ENCODE measurements around the gene CORO1C.

CORO1C gene

GRCh38 chr12:108677381-108677780 lies 53.9 kb downstream of the CORO1C start:
- peaks cover 26% of the 10 kb centered on the region for H3K79me2 ChIP-seq (ENCODE audit: insufficient read depth, low read length)
- no peak for ATAC-seq (ENCODE audit: insufficient read depth, low read depth)
- H3K4me3 ChIP-seq (ENCODE audit: low read depth in 1 of 2, low read length in 2 of 2) = no peak overlapping the region
- no peak overlapping the region for H3K9ac ChIP-seq (ENCODE audit: low read depth, low read length)
- H3K27ac ChIP-seq (ENCODE audit: low read length) = no peak overlapping the region
- peaks cover 38% of the 10 kb centered on the region for H3K36me3 ChIP-seq (ENCODE audit: insufficient read depth, low read length)
- no peaks in the 10 kb centered on the region for H3K27me3 ChIP-seq (ENCODE audit: insufficient read depth, low read length, poor library complexity)
- TF ChIP-seq EZH2 (IDR thresholded peaks at IDR 0.05; ENCODE audit: borderline replicate concordance, low read depth, low read length, severe bottlenecking) (no peak), CTCF (IDR thresholded peaks at IDR 0.05; ENCODE audit: borderline replicate concordance, extremely low read depth, low read length, poor library complexity, severe bottlenecking) (no peak)
- no peak overlapping the region for H3K4me2 ChIP-seq (ENCODE audit: insufficient read depth, low read length)
- DNase-seq = no peak
- no peaks in the 10 kb centered on the region for H3K9me3 ChIP-seq (ENCODE audit: insufficient read depth, low read length, severe bottlenecking)
- H3K4me1 ChIP-seq (ENCODE audit: insufficient read depth, low read length) = no peaks in the 10 kb centered on the region
- H2AFZ ChIP-seq (ENCODE audit: low read depth, low read length) = no peak overlapping the region
- H4K20me1 ChIP-seq (ENCODE audit: insufficient read depth, low read length) = 0 out of 2 replicates have a peak, but pooled peaks cover 3% of the 10 kb centered on the region

GRCh38 chr12:108676707-108677106 lies 54.6 kb downstream of the CORO1C start:
- Histone ChIP-seq H2AFZ (ENCODE audit: low read depth, low read length) (no peak overlapping the region), H3K9me3 (ENCODE audit: insufficient read depth, low read length, severe bottlenecking) (no peaks in the 10 kb centered on the region), H3K4me2 (ENCODE audit: insufficient read depth, low read length) (no peak overlapping the region), H3K4me1 (ENCODE audit: insufficient read depth, low read length) (no peaks in the 10 kb centered on the region), H4K20me1 (ENCODE audit: insufficient read depth, low read length) (0 out of 2 replicates have a peak, but pooled peaks cover 3% of the 10 kb centered on the region), H3K36me3 (ENCODE audit: insufficient read depth, low read length) (peaks cover 38% of the 10 kb centered on the region), H3K79me2 (ENCODE audit: insufficient read depth, low read length) (peaks cover 21% of the 10 kb centered on the region), H3K27me3 (ENCODE audit: insufficient read depth, low read length, poor library complexity) (no peaks in the 10 kb centered on the region), H3K4me3 (ENCODE audit: low read depth in 1 of 2, low read length in 2 of 2) (no peak overlapping the region), H3K27ac (ENCODE audit: low read length) (no peak overlapping the region), H3K9ac (ENCODE audit: low read depth, low read length) (no peak overlapping the region)
- no peak for ATAC-seq (ENCODE audit: insufficient read depth, low read depth)
- no peak for DNase-seq
- no peak for TF ChIP-seq EZH2 (IDR thresholded peaks at IDR 0.05; ENCODE audit: borderline replicate concordance, low read depth, low read length, severe bottlenecking)
- TF ChIP-seq CTCF (IDR thresholded peaks at IDR 0.05; ENCODE audit: borderline replicate concordance, extremely low read depth, low read length, poor library complexity, severe bottlenecking) = no peak

- DNase-seq (no peak), ATAC-seq (ENCODE audit: insufficient read depth, low read depth) (no peak)
- Histone ChIP-seq H2AFZ (ENCODE audit: low read depth, low read length) (no peak overlapping the region), H3K4me2 (ENCODE audit: insufficient read depth, low read length) (no peak overlapping the region), H3K27ac (ENCODE audit: low read length) (no peak overlapping the region), H3K4me1 (ENCODE audit: insufficient read depth, low read length) (no peaks in the 10 kb centered on the region), H4K20me1 (ENCODE audit: insufficient read depth, low read length) (0 out of 2 replicates have a peak, but pooled peaks cover 3% of the 10 kb centered on the region), H3K4me3 (ENCODE audit: low read depth in 1 of 2, low read length in 2 of 2) (no peak overlapping the region), H3K79me2 (ENCODE audit: insufficient read depth, low read length) (peaks cover 13% of the 10 kb centered on the region), H3K9ac (ENCODE audit: low read depth, low read length) (no peak overlapping the region), H3K36me3 (ENCODE audit: insufficient read depth, low read length) (peaks cover 38% of the 10 kb centered on the region), H3K27me3 (ENCODE audit: insufficient read depth, low read length, poor library complexity) (no peaks in the 10 kb centered on the region), H3K9me3 (ENCODE audit: insufficient read depth, low read length, severe bottlenecking) (no peaks in the 10 kb centered on the region)
- no peak for TF ChIP-seq CTCF (IDR thresholded peaks at IDR 0.05; ENCODE audit: borderline replicate concordance, extremely low read depth, low read length, poor library complexity, severe bottlenecking)
- no peak for TF ChIP-seq EZH2 (IDR thresholded peaks at IDR 0.05; ENCODE audit: borderline replicate concordance, low read depth, low read length, severe bottlenecking)
Observed at GRCh38 chr12:108675792-108676191, 55.5 kb downstream of the CORO1C start.

GRCh38 chr12:108672054-108672453 lies 59.3 kb downstream of the CORO1C start:
- H3K27ac ChIP-seq (ENCODE audit: low read length) = no peak overlapping the region
- peaks cover 4% of the 10 kb centered on the region; the same call in 1 of the 2 replicates for H3K79me2 ChIP-seq (ENCODE audit: insufficient read depth, low read length)
- no peaks in the 10 kb centered on the region for H3K4me1 ChIP-seq (ENCODE audit: insufficient read depth, low read length)
- no peak overlapping the region for H3K4me3 ChIP-seq (ENCODE audit: low read depth in 1 of 2, low read length in 2 of 2)
- no peak for DNase-seq
- no peak for ATAC-seq (ENCODE audit: insufficient read depth, low read depth)
- H3K36me3 ChIP-seq (ENCODE audit: insufficient read depth, low read length) = peaks cover 27% of the 10 kb centered on the region
- no peak overlapping the region for H3K4me2 ChIP-seq (ENCODE audit: insufficient read depth, low read length)
- H2AFZ ChIP-seq (ENCODE audit: low read depth, low read length) = no peak overlapping the region
- no peaks in the 10 kb centered on the region for H3K27me3 ChIP-seq (ENCODE audit: insufficient read depth, low read length, poor library complexity)
- H3K9me3 ChIP-seq (ENCODE audit: insufficient read depth, low read length, severe bottlenecking) = no peaks in the 10 kb centered on the region
- no peak overlapping the region for H3K9ac ChIP-seq (ENCODE audit: low read depth, low read length)
- no peak for TF ChIP-seq CTCF (IDR thresholded peaks at IDR 0.05; ENCODE audit: borderline replicate concordance, extremely low read depth, low read length, poor library complexity, severe bottlenecking)
- no peak for TF ChIP-seq EZH2 (IDR thresholded peaks at IDR 0.05; ENCODE audit: borderline replicate concordance, low read depth, low read length, severe bottlenecking)
- 0 out of 2 replicates have a peak, but pooled peaks cover 3% of the 10 kb centered on the region for H4K20me1 ChIP-seq (ENCODE audit: insufficient read depth, low read length)

All from DND-41 (cell line).